Right lobe of liver (tissue), 6 donors: ENCODE results near the gene RPL35A. TPM values are rescaled to one million over a fixed set of nuclear protein-coding genes. Genes with fewer than 3 reads are reported as not detected.

Experiments
- ATAC-seq, 4 donors: fragments of 200-7000 bp; cut with Tn5 transposase; one replicate each; pipeline ENCODE4 v1.9.1; 2020; ENCODE audit warnings: mild to moderate bottlenecking in 4 of 4, moderate library complexity in 4 of 4
- DNase-seq, 3 donors: peaks; one replicate each; pipeline ENCODE4 v3.0.0-alpha.2; 2020
- H3K27ac ChIP-seq, 3 donors: fragments of 200-600 bp; one replicate each; pipeline ENCODE4 v1.8.0; 2022
- H3K27me3 ChIP-seq, 2 donors: fragments of 200-600 bp; one replicate each; pipeline ENCODE4 v1.8.0; 2022
- H3K36me3 ChIP-seq, 4 donors: fragments of 200-600 bp; sonication (generic) in 1 of 4; one replicate each; pipeline versions ENCODE4 v1.5.1 to v1.8.0; 2017 to 2022; ENCODE audit warnings: control low read depth in 1 of 4
- H3K4me1 ChIP-seq, 4 donors: fragments of 200-600 bp; sonication (generic) in 1 of 4; one replicate each; pipeline versions ENCODE4 v1.5.1 to v1.8.0; 2017 to 2022; ENCODE audit warnings: control low read depth in 1 of 4
- H3K4me3 ChIP-seq, 3 donors: fragments of 200-600 bp; one replicate each; pipeline ENCODE4 v1.8.0; 2022
- H3K9me3 ChIP-seq, 4 donors: fragments of 200-600 bp; sonication (generic) in 1 of 4; one replicate each; pipeline versions ENCODE4 v1.5.1 to v1.8.0; 2017 to 2022; ENCODE audit warnings: control low read depth in 1 of 4
- CTCF ChIP-seq, 4 donors: fragments of 200-600 bp in 3 of 4; fragments of 450-650 bp in 1 of 4; IDR thresholded peaks; one replicate each; pipeline versions ENCODE4 v1.5.1 to v1.8.0; 2016 to 2022; ENCODE audit warnings: antibody characterized with exemption in 4 of 4, mild to moderate bottlenecking in 2 of 4
- POLR2A ChIP-seq: fragments of 450-650 bp; IDR thresholded peaks from one replicate; pipeline ENCODE4 v1.6.1; 2017; ENCODE audit warnings: antibody characterized with exemption, mild to moderate bottlenecking
- WGBS: methylation state at CpG from one replicate; pipeline ENCODE4 v1.1.6; 2018; ENCODE audit warnings: low coverage, low lambda C conversion rate; ENCODE audit not compliant: insufficient coverage; ENCODE audit errors: missing lambda C conversion rate; 5-methylcytosine and 5-hydroxymethylcytosine counted together
- intact Hi-C, 2 donors: fragments of 100-400 bp; cut with DNase I; formaldehyde crosslinking; loops; one replicate each; pipeline versions ENCODE4 v1.11.2 to v1.14.1; 2022
- total RNA-seq, 6 experiments: library from RNA; depleted of rRNA in 2 of 6; stranded (reverse); fragments of >200 nt in 2 of 6; fragmentation: NEBNext Ultra II Directional in 3 of 6; extraction: Animal tissue kit (Norgen Biotek cat#: 25700) in 3 of 6; gene quantifications; one replicate each; pipeline versions ENCODE4 v1.1.0 to v1.2.4, GENCODE V29; 2016 to 2023
- donor health status: DM: no; HTN: yes; CAD: no.
- donor health status: DM: no; HTN: no; CAD: no.
- donor health status: DM: no; HTN: no; CAD: no.
- donor health status: DM: no; HTN: yes; CAD: no.
- donor health status: DM: no; HTN: yes; CAD: no.

Gene RPL35A
- total RNA-seq, 6 experiments from 2014 or later: 234 to 275 (median 255) TPM

DNA sequence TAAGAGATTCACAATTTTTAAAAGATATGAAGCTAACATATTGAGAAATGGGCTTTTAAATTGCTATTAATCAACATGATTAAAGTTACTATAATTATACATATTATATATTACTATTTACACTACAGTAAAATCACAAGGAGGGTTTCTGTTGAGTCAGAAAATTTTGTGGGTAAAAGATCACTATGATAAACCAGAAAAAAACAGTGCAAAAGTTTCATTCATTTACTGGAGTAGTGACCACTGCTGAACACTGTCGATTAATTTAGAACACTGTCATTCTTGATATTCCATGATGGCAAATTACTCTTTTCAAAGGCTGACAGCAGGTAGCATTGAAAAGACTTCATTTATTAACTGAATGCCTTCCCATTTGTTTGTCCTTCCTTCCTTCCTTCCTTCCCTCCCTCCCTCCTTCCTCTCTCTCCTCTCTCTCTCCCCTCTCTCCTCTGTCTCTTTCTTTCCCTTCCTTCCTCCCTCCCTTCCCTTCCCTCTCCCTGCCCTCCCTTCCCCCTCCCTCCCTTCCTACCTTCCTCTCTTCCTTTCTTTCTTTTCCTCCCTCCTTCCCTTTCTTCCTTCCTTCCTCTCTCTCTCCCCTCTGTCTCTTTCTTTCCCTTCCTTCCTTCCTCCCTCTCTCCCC, 9.1 kb upstream of the RPL35A start:
- no peaks in the 10 kb centered on the region for H3K4me1 ChIP-seq
- DNase-seq (no peak), ATAC-seq (no peak)
- H3K4me3 ChIP-seq: no peak overlapping the region
- no peaks in the 10 kb centered on the region for H3K9me3 ChIP-seq
- TF ChIP-seq POLR2A (no peak), CTCF (IDR thresholded peaks at IDR 0.05) (no peak)
- no peaks in the 10 kb centered on the region for H3K27me3 ChIP-seq
- H3K27ac ChIP-seq: no peak overlapping the region
- intact Hi-C loops: no loop called here
- 79% methylated on average over 1 of the region's 1 CpG for WGBS
- H3K36me3 ChIP-seq: no peaks in the 10 kb centered on the region

DNA sequence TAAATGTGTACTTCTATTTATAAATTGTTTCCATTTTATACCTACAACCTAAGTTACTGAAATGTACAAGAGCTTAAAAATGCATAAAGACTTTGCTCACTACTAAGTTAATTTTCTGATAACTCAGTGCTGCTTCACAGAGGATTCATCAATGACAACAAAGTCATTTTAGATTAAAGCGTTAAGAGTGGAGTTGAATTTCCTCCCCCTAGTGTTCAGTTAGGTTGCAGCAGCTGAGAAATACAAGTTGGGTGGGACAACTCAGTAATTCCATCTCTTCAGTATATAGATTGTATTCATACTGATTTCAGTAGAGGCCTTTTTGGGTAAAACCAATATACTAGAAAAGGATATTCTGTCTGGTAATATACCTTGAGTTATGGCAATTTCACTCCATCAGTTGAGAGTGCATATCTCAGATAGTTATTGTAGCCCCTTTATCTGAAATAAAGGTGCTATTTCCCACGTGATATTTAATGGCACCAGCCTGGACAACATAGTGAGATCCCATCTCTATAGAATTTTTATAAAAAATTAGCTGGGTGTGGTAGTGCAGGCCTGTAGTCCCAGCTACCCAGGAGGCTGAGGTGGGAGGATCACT, 6.9 kb upstream of the RPL35A start:
- Histone ChIP-seq H3K4me3 (no peak overlapping the region), H3K27me3 (no peaks in the 10 kb centered on the region), H3K4me1 (no peaks in the 10 kb centered on the region), H3K9me3 (no peaks in the 10 kb centered on the region), H3K36me3 (no peaks in the 10 kb centered on the region), H3K27ac (no peak overlapping the region)
- DNase-seq (no peak), ATAC-seq (peak; percentile 60 to 84 (median 67))
- intact Hi-C loops: no loop called here
- TF ChIP-seq POLR2A: no peak
- TF ChIP-seq CTCF (IDR thresholded peaks at IDR 0.05): peak; percentile 58 to 81 (median 80)
- 25% methylated on average over 2 of the region's 2 CpGs for WGBS

- ATAC-seq (no peak), DNase-seq (no peak)
- intact Hi-C loops: no loop called here
Measured at GRCh38 chr3:197949191-197949777, 706 bp upstream of the RPL35A start.

DNA sequence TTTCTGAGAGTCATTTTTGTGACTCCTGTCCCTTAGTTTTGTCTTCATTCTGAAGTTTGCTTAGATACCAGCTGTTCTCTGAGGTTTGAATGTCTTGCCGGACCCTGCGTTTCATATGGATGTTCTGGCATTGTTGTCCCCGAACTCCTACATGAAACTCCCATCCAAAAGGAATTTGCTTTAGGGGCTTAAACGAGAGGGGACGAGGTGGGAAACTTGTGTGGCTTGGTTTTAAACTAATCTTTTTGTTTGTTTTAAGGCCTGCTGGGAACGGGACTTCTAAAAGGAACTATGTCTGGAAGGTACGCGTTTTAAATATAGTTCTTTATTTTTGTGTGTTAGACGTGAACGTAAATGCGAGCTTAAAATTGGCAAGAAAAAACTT, 679 bp downstream of the RPL35A start:
- WGBS: under 1% methylated on average over 11 of the region's 11 CpGs
- intact Hi-C loops: no loop called here
- Histone ChIP-seq H3K4me3 (peak overlapping the region; percentile 49 to 81 (median 75)), H3K4me1 (peaks cover 0 to 12% (median 4%) of the 10 kb centered on the region in 4 donors), H3K27me3 (no peaks in the 10 kb centered on the region), H3K9me3 (no peaks in the 10 kb centered on the region), H3K27ac (peak overlapping the region; percentile 95 to 97 (median 96)), H3K36me3 (peaks cover 4 to 46% (median 26%) of the 10 kb centered on the region in 4 donors)
- DNase-seq (no peak), ATAC-seq (no peak)
- no peak for TF ChIP-seq CTCF (IDR thresholded peaks at IDR 0.05)
- TF ChIP-seq POLR2A: no peak

More at GRCh38 chr3:197949191-197949777, 706 bp upstream of the RPL35A start:
- peak overlapping the region; percentile 95 to 97 (median 96) for H3K27ac ChIP-seq
- no peaks in the 10 kb centered on the region for H3K27me3 ChIP-seq
- H3K36me3 ChIP-seq: peaks cover 3 to 32% (median 18%) of the 10 kb centered on the region in 4 donors
- peaks cover 0 to 12% (median 4%) of the 10 kb centered on the region in 4 donors for H3K4me1 ChIP-seq
- TF ChIP-seq POLR2A (no peak), CTCF (IDR thresholded peaks at IDR 0.05) (no peak)
- H3K9me3 ChIP-seq: no peaks in the 10 kb centered on the region
- H3K4me3 ChIP-seq: peak overlapping the region; percentile 49 to 81 (median 75)
- 15% methylated on average over 16 of the region's 17 CpGs for WGBS
